Activated T-helper 2 cell treated with anti-CD3 and anti-CD28 coated beads, Interferon-gamma antibody, Interleukin-2, Interleukin-4, amounts not matched to agents 10 μg/mL and 5 μg/mL and 100 μg/mL, durations not matched to agents 14 hours and 24 hours and 36 hours (primary cell): ENCODE data around the gene TJP2. TPM values are rescaled to one million over a fixed set of nuclear protein-coding genes. Genes with fewer than 3 reads are reported as not detected.

ENCODE experiments used
- DNase-seq: peaks from one replicate; pipeline ENCODE4 v3.0.0; 2021; ENCODE audit warnings: low spot score
- H3K27ac Mint-ChIP-seq: one replicate; pipeline ENCODE4 v1.8.0; 2021; ENCODE audit warnings: mixed read lengths
- H3K27me3 Mint-ChIP-seq: one replicate; pipeline ENCODE4 v1.8.0; 2021; ENCODE audit warnings: low read depth, mixed read lengths
- H3K36me3 Mint-ChIP-seq: one replicate; pipeline ENCODE4 v1.8.0; 2021; ENCODE audit warnings: low read depth, mixed read lengths
- H3K4me1 Mint-ChIP-seq: one replicate; pipeline ENCODE4 v1.8.0; 2021; ENCODE audit warnings: low read depth, mixed read lengths
- H3K4me3 Mint-ChIP-seq: one replicate; pipeline ENCODE4 v1.8.0; 2021; ENCODE audit warnings: low read depth, mild to moderate bottlenecking, moderate library complexity, mixed read lengths
- H3K9me3 Mint-ChIP-seq: one replicate; pipeline ENCODE4 v1.8.0; 2021; ENCODE audit warnings: mixed read lengths
- intact Hi-C: fragments of 100-400 bp; cut with micrococcal nuclease; formaldehyde crosslinking; loops from one replicate; pipeline ENCODE4 v1.15.1; 2023
- total RNA-seq: library from RNA; stranded (reverse); gene quantifications from 2 replicates; pipeline ENCODE4 v1.2.3, GENCODE V29; 2022

Gene TJP2
- total RNA-seq, 1 donor from 2014 or later = 11.9 TPM

DNA sequence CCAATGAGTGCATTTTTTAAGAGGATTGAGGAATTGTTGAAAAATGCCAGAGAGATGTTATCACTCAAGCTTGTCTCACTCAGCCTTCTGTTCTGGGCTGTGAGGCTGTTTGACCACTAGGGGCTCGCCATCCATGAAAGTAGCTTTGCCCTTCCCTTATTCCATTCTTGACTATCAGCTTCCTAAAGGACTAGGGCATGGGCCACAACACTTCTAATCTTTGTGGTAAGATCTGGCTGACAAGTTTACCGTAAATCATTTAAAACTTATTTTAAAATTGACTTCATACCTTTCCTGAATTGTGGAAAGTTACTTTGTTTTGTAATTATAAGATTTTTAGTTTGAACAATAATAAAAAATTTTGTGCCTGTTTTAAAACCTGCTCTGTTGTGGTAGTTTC, 49.5 kb downstream of the TJP2 start:
- Mint-ChIP-seq H3K4me1 (no peaks in the 10 kb centered on the region), H3K27me3 (no peaks in the 10 kb centered on the region), H3K4me3 (no peak overlapping the region), H3K36me3 (peaks cover 9% of the 10 kb centered on the region), H3K9me3 (no peaks in the 10 kb centered on the region), H3K27ac (no peak overlapping the region)
- intact Hi-C loops = no loop called here
- no peak for DNase-seq

DNA sequence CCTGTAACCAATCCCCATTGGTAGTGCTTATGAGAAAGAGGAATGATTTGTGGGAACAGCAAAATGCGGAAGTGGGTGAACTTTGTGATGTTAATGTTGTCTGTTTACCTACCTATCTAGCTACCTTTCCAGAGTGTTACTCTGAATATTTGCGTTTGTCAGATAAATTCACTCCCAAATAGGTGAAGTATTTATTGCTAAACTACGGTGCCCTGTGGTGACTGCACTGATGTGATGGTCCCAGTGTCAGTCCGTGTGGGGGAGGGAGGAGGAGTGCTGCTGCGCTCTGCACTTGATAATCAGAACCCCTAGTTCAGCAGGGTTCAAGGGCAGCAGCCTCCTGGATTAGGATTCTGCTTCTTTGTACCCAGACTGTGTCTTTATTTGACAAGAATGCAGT, 55.3 kb downstream of the TJP2 start:
- intact Hi-C loops = no loop called here
- no peaks in the 10 kb centered on the region for H3K9me3 Mint-ChIP-seq
- no peaks in the 10 kb centered on the region for H3K4me1 Mint-ChIP-seq
- peaks cover 19% of the 10 kb centered on the region for H3K36me3 Mint-ChIP-seq
- H3K27ac Mint-ChIP-seq = no peak overlapping the region
- no peaks in the 10 kb centered on the region for H3K27me3 Mint-ChIP-seq
- no peak overlapping the region for H3K4me3 Mint-ChIP-seq
- DNase-seq = no peak

DNA sequence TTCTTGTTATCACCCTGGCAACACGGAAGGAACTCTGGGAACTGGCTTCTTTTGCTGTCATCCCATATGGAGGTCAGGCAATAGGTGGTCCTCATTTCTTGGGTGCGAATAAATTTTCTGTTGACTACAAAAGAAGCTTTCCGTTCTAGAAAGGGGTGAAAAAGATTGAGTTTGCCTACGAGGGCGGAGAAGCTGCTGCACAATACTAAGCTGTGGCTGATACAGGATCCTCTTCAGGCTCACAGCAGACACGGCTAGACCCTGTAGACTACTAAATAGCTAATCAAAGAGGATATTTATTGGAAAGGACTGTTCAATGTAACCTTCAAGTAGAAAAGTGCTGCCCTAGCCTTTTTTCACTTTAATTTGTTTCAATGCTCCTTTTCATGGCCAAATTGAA, 58.1 kb downstream of the TJP2 start:
- Mint-ChIP-seq H3K27me3 (no peaks in the 10 kb centered on the region), H3K4me3 (no peak overlapping the region), H3K9me3 (no peaks in the 10 kb centered on the region), H3K27ac (no peak overlapping the region), H3K4me1 (no peaks in the 10 kb centered on the region), H3K36me3 (peaks cover 19% of the 10 kb centered on the region)
- intact Hi-C loops = no loop called here
- no peak for DNase-seq

- Mint-ChIP-seq H3K36me3 (peaks cover 19% of the 10 kb centered on the region), H3K4me1 (no peaks in the 10 kb centered on the region), H3K4me3 (no peak overlapping the region), H3K9me3 (no peaks in the 10 kb centered on the region), H3K27ac (no peak overlapping the region), H3K27me3 (no peaks in the 10 kb centered on the region)
- DNase-seq = no peak
- intact Hi-C loops = no loop called here
These were observed 60.6 kb downstream of the TJP2 start for GRCh38 chr9:69234683-69235082.

DNA sequence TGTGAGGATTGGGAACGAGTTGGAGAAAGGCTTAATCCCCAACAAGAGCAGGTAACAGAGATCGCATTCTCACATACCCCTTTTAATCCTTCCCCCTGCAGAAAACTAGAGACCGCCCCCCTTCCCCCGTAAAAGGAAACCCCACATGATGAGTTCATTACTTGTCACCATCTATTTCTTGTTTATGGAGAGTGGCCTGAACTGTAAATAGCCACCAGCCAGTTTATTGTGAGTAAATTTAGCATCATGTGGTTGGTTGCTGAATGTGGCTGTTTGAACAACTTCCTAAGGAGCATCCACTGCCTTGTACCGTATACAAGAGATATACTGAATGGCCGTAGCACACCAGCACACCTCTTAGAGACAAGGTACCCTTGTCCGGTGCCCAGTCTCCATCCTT, 62.1 kb downstream of the TJP2 start:
- H3K27me3 Mint-ChIP-seq = no peaks in the 10 kb centered on the region
- no peaks in the 10 kb centered on the region for H3K4me1 Mint-ChIP-seq
- no peak overlapping the region for H3K4me3 Mint-ChIP-seq
- no peak for DNase-seq
- intact Hi-C loops = no loop called here
- H3K36me3 Mint-ChIP-seq = peaks cover 15% of the 10 kb centered on the region
- no peak overlapping the region for H3K27ac Mint-ChIP-seq
- no peaks in the 10 kb centered on the region for H3K9me3 Mint-ChIP-seq

- Mint-ChIP-seq H3K4me3 (no peak overlapping the region), H3K27me3 (no peaks in the 10 kb centered on the region), H3K9me3 (no peaks in the 10 kb centered on the region), H3K27ac (no peak overlapping the region), H3K36me3 (peaks cover 17% of the 10 kb centered on the region), H3K4me1 (no peaks in the 10 kb centered on the region)
- DNase-seq = no peak
- intact Hi-C loops = no loop called here
These were observed 63.7 kb downstream of the TJP2 start for GRCh38 chr9:69237702-69238295.

- DNase-seq = no peak
- Mint-ChIP-seq H3K4me1 (no peaks in the 10 kb centered on the region), H3K27ac (no peak overlapping the region), H3K4me3 (no peak overlapping the region), H3K9me3 (no peaks in the 10 kb centered on the region), H3K27me3 (no peaks in the 10 kb centered on the region), H3K36me3 (peaks cover 26% of the 10 kb centered on the region)
- intact Hi-C loops = no loop called here
These were observed 69.0 kb downstream of the TJP2 start for GRCh38 chr9:69243116-69243515.

- H3K27ac Mint-ChIP-seq = no peak overlapping the region
- intact Hi-C loops = no loop called here
- no peaks in the 10 kb centered on the region for H3K27me3 Mint-ChIP-seq
- no peak overlapping the region for H3K4me3 Mint-ChIP-seq
- H3K9me3 Mint-ChIP-seq = no peaks in the 10 kb centered on the region
- DNase-seq = no peak
- peaks cover 18% of the 10 kb centered on the region for H3K36me3 Mint-ChIP-seq
- no peaks in the 10 kb centered on the region for H3K4me1 Mint-ChIP-seq
These were observed 72.6 kb downstream of the TJP2 start for GRCh38 chr9:69246629-69247028.

DNA sequence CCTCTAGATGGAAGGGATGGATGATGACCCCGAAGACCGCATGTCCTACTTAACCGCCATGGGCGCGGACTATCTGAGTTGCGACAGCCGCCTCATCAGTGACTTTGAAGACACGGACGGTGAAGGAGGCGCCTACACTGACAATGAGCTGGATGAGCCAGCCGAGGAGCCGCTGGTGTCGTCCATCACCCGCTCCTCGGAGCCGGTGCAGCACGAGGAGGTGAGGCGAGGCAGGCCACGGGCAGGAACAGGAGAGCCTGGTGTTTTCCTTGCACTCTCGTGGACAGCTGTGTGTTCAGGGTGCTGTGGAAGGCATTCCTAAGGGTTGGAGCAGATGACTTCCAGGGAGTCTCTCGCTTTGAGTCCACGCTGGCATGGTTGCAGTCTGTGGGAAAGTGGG, 73.9 kb downstream of the TJP2 start:
- no peak for DNase-seq

GRCh38 chr9:69249337-69249736, 75.3 kb downstream of the TJP2 start:
- no peaks in the 10 kb centered on the region for H3K27me3 Mint-ChIP-seq
- H3K4me3 Mint-ChIP-seq = no peak overlapping the region
- peaks cover 26% of the 10 kb centered on the region for H3K36me3 Mint-ChIP-seq
- H3K27ac Mint-ChIP-seq = no peak overlapping the region
- DNase-seq = no peak
- H3K4me1 Mint-ChIP-seq = no peaks in the 10 kb centered on the region
- intact Hi-C loops = no loop called here
- no peaks in the 10 kb centered on the region for H3K9me3 Mint-ChIP-seq

More for the DNA sequence above, 73.9 kb downstream of the TJP2 start:
- no peak overlapping the region for H3K27ac Mint-ChIP-seq
- peaks cover 18% of the 10 kb centered on the region for H3K36me3 Mint-ChIP-seq
- H3K9me3 Mint-ChIP-seq = no peaks in the 10 kb centered on the region
- no peaks in the 10 kb centered on the region for H3K4me1 Mint-ChIP-seq
- intact Hi-C loops = no loop called here
- no peak overlapping the region for H3K4me3 Mint-ChIP-seq
- H3K27me3 Mint-ChIP-seq = no peaks in the 10 kb centered on the region

DNA sequence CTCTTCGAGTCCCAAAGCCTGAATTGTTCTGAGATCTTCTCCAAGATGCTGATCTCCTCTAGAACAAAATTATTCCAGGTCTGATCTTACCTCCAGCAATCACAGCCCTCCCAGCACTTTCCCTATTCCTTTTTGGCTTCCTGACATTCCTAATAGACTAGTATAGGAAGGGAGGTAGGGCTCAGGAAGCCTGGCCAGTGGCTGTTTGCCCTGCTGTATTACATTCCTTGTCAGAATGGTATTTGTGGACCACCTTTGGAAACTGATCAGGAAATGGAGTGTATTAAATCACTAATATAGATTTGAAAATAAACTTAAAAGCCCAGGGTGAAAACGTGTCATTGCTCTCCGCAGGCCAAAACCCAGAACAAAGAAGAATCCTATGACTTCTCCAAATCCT, 76.6 kb downstream of the TJP2 start:
- Mint-ChIP-seq H3K4me3 (no peak overlapping the region), H3K9me3 (no peaks in the 10 kb centered on the region), H3K4me1 (no peaks in the 10 kb centered on the region), H3K27me3 (no peaks in the 10 kb centered on the region), H3K27ac (no peak overlapping the region), H3K36me3 (peaks cover 26% of the 10 kb centered on the region)
- no peak for DNase-seq
- intact Hi-C loops = no loop called here

- peaks cover 15% of the 10 kb centered on the region for H3K36me3 Mint-ChIP-seq
- H3K4me1 Mint-ChIP-seq = no peaks in the 10 kb centered on the region
- no peak overlapping the region for H3K4me3 Mint-ChIP-seq
- no peaks in the 10 kb centered on the region for H3K9me3 Mint-ChIP-seq
- no peak overlapping the region for H3K27ac Mint-ChIP-seq
- no peak for DNase-seq
- H3K27me3 Mint-ChIP-seq = no peaks in the 10 kb centered on the region
- intact Hi-C loops = no loop called here
These were observed 78.4 kb downstream of the TJP2 start for GRCh38 chr9:69252436-69252835.

- Mint-ChIP-seq H3K27ac (no peak overlapping the region), H3K36me3 (peaks cover 11% of the 10 kb centered on the region), H3K9me3 (no peaks in the 10 kb centered on the region), H3K4me3 (no peak overlapping the region), H3K27me3 (no peaks in the 10 kb centered on the region), H3K4me1 (no peaks in the 10 kb centered on the region)
- DNase-seq = no peak
- intact Hi-C loops = no loop called here
These were observed 79.0 kb downstream of the TJP2 start for GRCh38 chr9:69253057-69253456.

DNA sequence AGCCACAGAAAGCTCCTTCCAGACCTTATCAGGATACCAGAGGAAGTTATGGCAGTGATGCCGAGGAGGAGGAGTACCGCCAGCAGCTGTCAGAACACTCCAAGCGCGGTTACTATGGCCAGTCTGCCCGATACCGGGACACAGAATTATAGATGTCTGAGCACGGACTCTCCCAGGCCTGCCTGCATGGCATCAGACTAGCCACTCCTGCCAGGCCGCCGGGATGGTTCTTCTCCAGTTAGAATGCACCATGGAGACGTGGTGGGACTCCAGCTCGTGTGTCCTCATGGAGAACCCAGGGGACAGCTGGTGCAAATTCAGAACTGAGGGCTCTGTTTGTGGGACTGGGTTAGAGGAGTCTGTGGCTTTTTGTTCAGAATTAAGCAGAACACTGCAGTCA, 80.1 kb downstream of the TJP2 start:
- peaks cover 8% of the 10 kb centered on the region for H3K36me3 Mint-ChIP-seq
- H3K27me3 Mint-ChIP-seq = no peaks in the 10 kb centered on the region
- no peak overlapping the region for H3K27ac Mint-ChIP-seq
- H3K9me3 Mint-ChIP-seq = no peaks in the 10 kb centered on the region
- H3K4me1 Mint-ChIP-seq = no peaks in the 10 kb centered on the region
- no peak for DNase-seq
- H3K4me3 Mint-ChIP-seq = no peak overlapping the region
- intact Hi-C loops = no loop called here
